ENCODE results near the gene NANS.
"Not testable (repeated sequence)": the region's sequence is repeated elsewhere in the genome, so short reads cannot be mapped to it uniquely, and the experiment has no call there.

Gene NANS

GRCh38 chr9:98056269-98057137, at the start of gene NANS:
NANS (plus strand) TSS chr9:98056732; CDS start chr9:98056809, 77 bp downstream.
- peak; percentile 98 for DNase-seq (ENCODE audit: low read depth)

GRCh38 chr9:98007251-98007928, 49.1 kb upstream of the NANS start:
- no peak for DNase-seq (ENCODE audit: low read depth)

- DNase-seq (ENCODE audit: low read depth): no peak
Measured at GRCh38 chr9:98008764-98009163, 47.8 kb upstream of the NANS start.

- no peak for DNase-seq (ENCODE audit: low read depth)
Measured at GRCh38 chr9:98009437-98009836, 47.1 kb upstream of the NANS start.

- peak; percentile 73 for DNase-seq (ENCODE audit: low read depth)
Measured at GRCh38 chr9:98009936-98010335, 46.6 kb upstream of the NANS start.

- DNase-seq (ENCODE audit: low read depth): peak; percentile 35
Measured at GRCh38 chr9:98010445-98010844, 46.1 kb upstream of the NANS start.

GRCh38 chr9:98011122-98011521, 45.4 kb upstream of the NANS start:
- no peak for DNase-seq (ENCODE audit: low read depth)

- DNase-seq (ENCODE audit: low read depth): no peak
Measured at GRCh38 chr9:98016137-98016680, 40.3 kb upstream of the NANS start.

- DNase-seq (ENCODE audit: low read depth): no peak
Measured at GRCh38 chr9:98017306-98017705, 39.2 kb upstream of the NANS start.

- DNase-seq (ENCODE audit: low read depth): no peak
Measured at GRCh38 chr9:98018347-98018746, 38.2 kb upstream of the NANS start.

GRCh38 chr9:98019098-98019497, 37.4 kb upstream of the NANS start:
- DNase-seq (ENCODE audit: low read depth): no peak

GRCh38 chr9:98019869-98020268, 36.7 kb upstream of the NANS start:
- DNase-seq (ENCODE audit: low read depth): not testable (repeated sequence)

GRCh38 chr9:98020476-98021145, 35.9 kb upstream of the NANS start:
- DNase-seq (ENCODE audit: low read depth): no peak

GRCh38 chr9:98021306-98022040, 35.1 kb upstream of the NANS start:
- no peak for DNase-seq (ENCODE audit: low read depth)

- peak; percentile 73 for DNase-seq (ENCODE audit: low read depth)
Measured at GRCh38 chr9:98022447-98022846, 34.1 kb upstream of the NANS start.

GRCh38 chr9:98024702-98025101, 31.8 kb upstream of the NANS start:
- no peak for DNase-seq (ENCODE audit: low read depth)

- DNase-seq (ENCODE audit: low read depth): no peak
Measured at GRCh38 chr9:98031169-98031568, 25.4 kb upstream of the NANS start.

GRCh38 chr9:98031935-98032334, 24.6 kb upstream of the NANS start:
- DNase-seq (ENCODE audit: low read depth): peak; percentile 91

GRCh38 chr9:98034593-98035546, 21.7 kb upstream of the NANS start:
- peak; percentile 67 for DNase-seq (ENCODE audit: low read depth)

- DNase-seq (ENCODE audit: low read depth): peak; percentile 66
Measured at GRCh38 chr9:98037357-98037756, 19.2 kb upstream of the NANS start.

GRCh38 chr9:98038958-98039357, 17.6 kb upstream of the NANS start:
- no peak for DNase-seq (ENCODE audit: low read depth)

Data from EH (cell line).